Karpas-422 (cell line): ENCODE measurements around the gene STRA6. TPM values are rescaled to one million over a fixed set of nuclear protein-coding genes. Genes with fewer than 3 reads are reported as not detected.
A peak's percentile ranks its signal among the peaks of the same experiment; 100 is the strongest.

Experiments
- DNase-seq: peaks from one replicate; pipeline ENCODE4 v3.0.0-alpha.2; 2015
- H2AFZ ChIP-seq: fragments of 200-600 bp; sonication (generic); 2 replicates; pipeline ENCODE4 v1.6.1; 2014; ENCODE audit warnings: antibody characterized with exemption, low read length, mixed read lengths
- H3K27ac ChIP-seq: fragments of 200-600 bp; sonication (generic); 2 replicates; pipeline ENCODE4 v1.5.1; 2014; ENCODE audit warnings: mild to moderate bottlenecking, low read length, moderate library complexity
- H3K27me3 ChIP-seq: fragments of 200-600 bp; sonication (generic); 2 replicates; pipeline ENCODE4 v1.6.1; 2014; ENCODE audit warnings: low read length, mixed read lengths
- H3K36me3 ChIP-seq: fragments of 200-600 bp; sonication (generic); 2 replicates; pipeline ENCODE4 v1.6.1; 2014; ENCODE audit warnings: low read length, mixed read lengths; ENCODE audit not compliant: insufficient read depth
- H3K4me1 ChIP-seq: fragments of 200-600 bp; sonication (generic); 2 replicates; pipeline ENCODE4 v1.6.1; 2014; ENCODE audit warnings: mild to moderate bottlenecking, low read length, mixed read lengths
- H3K4me2 ChIP-seq: fragments of 200-600 bp; sonication (generic); 2 replicates; pipeline ENCODE4 v1.6.1; 2014; ENCODE audit warnings: low read length, low read depth, mild to moderate bottlenecking; ENCODE audit not compliant: poor library complexity, severe bottlenecking
- H3K4me3 ChIP-seq: fragments of 200-600 bp; sonication (generic); 2 replicates; pipeline ENCODE4 v1.5.1; 2014; ENCODE audit warnings: mild to moderate bottlenecking, antibody characterized with exemption, low read length, mixed read lengths
- H3K79me2 ChIP-seq: fragments of 200-600 bp; sonication (generic); 2 replicates; pipeline ENCODE4 v1.6.1; 2014; ENCODE audit warnings: mild to moderate bottlenecking, low read length, mixed read lengths
- H3K9ac ChIP-seq: fragments of 200-600 bp; sonication (generic); 2 replicates; pipeline ENCODE4 v1.6.0; 2014; ENCODE audit warnings: low read length
- H3K9me2 ChIP-seq: fragments of 200-600 bp; sonication (generic), shearing (Covaris generic); replicated peaks from 2 replicates; pipeline ENCODE4 v1.6.0; 2014; ENCODE audit warnings: mild to moderate bottlenecking, low read length, moderate library complexity; ENCODE audit not compliant: insufficient read depth
- H3K9me3 ChIP-seq: fragments of 300-700, 200-600 bp; sonication (generic); 2 replicates; pipeline ENCODE4 v1.6.1; 2014; ENCODE audit warnings: low read length, mixed read lengths
- H4K20me1 ChIP-seq: fragments of 200-600 bp; sonication (generic); 2 replicates; pipeline ENCODE4 v1.6.1; 2014; ENCODE audit warnings: mild to moderate bottlenecking, antibody characterized with exemption, low read length, low read depth; ENCODE audit not compliant: insufficient read depth
- total RNA-seq: library from RNA; depleted of rRNA; stranded (reverse); fragments of >200 nt; shearing (Covaris generic); gene quantifications from 2 replicates; pipeline ENCODE4 v1.2.3, GENCODE V29; 2014; ENCODE audit warnings: low replicate concordance

The STRA6 gene
- total RNA-seq, 1 experiment from 2014 or later = not detected

GRCh38 chr15:74231475-74231874, 28.9 kb upstream of the STRA6 start:
- Histone ChIP-seq H3K79me2 (no peaks in the 10 kb centered on the region), H3K9me3 (no peaks in the 10 kb centered on the region), H3K36me3 (no peaks in the 10 kb centered on the region), H3K27me3 (no peaks in the 10 kb centered on the region), H3K9me2 (no peaks in the 10 kb centered on the region), H3K27ac (no peak overlapping the region), H3K4me3 (no peak overlapping the region), H3K4me1 (no peaks in the 10 kb centered on the region), H3K9ac (no peak overlapping the region), H4K20me1 (no peaks in the 10 kb centered on the region), H3K4me2 (no peak overlapping the region), H2AFZ (no peak overlapping the region)
- DNase-seq = no peak

GRCh38 chr15:74229686-74230085, 27.1 kb upstream of the STRA6 start:
- no peak for DNase-seq
- H4K20me1 ChIP-seq = no peaks in the 10 kb centered on the region
- H3K9ac ChIP-seq = no peak overlapping the region
- H3K9me3 ChIP-seq = no peaks in the 10 kb centered on the region
- no peaks in the 10 kb centered on the region for H3K27me3 ChIP-seq
- no peaks in the 10 kb centered on the region for H3K79me2 ChIP-seq
- no peaks in the 10 kb centered on the region for H3K4me1 ChIP-seq
- H3K36me3 ChIP-seq = no peaks in the 10 kb centered on the region
- no peaks in the 10 kb centered on the region for H3K9me2 ChIP-seq
- H3K27ac ChIP-seq = no peak overlapping the region
- no peak overlapping the region for H3K4me2 ChIP-seq
- H3K4me3 ChIP-seq = no peak overlapping the region
- no peak overlapping the region for H2AFZ ChIP-seq

GRCh38 chr15:74228723-74229081, 26.1 kb upstream of the STRA6 start:
- H3K4me3 ChIP-seq = no peak overlapping the region
- no peaks in the 10 kb centered on the region for H3K36me3 ChIP-seq
- no peaks in the 10 kb centered on the region for H3K4me1 ChIP-seq
- DNase-seq = no peak
- H3K27me3 ChIP-seq = no peaks in the 10 kb centered on the region
- no peaks in the 10 kb centered on the region for H3K9me3 ChIP-seq
- no peaks in the 10 kb centered on the region for H3K79me2 ChIP-seq
- H4K20me1 ChIP-seq = 0 out of 2 replicates have a peak, but pooled peaks cover 3% of the 10 kb centered on the region
- no peak overlapping the region for H3K9ac ChIP-seq
- no peak overlapping the region for H2AFZ ChIP-seq
- no peak overlapping the region for H3K27ac ChIP-seq
- no peaks in the 10 kb centered on the region for H3K9me2 ChIP-seq
- H3K4me2 ChIP-seq = no peak overlapping the region

- no peak overlapping the region for H3K4me2 ChIP-seq
- no peaks in the 10 kb centered on the region for H3K36me3 ChIP-seq
- peak; percentile 26 for DNase-seq
- no peaks in the 10 kb centered on the region for H3K79me2 ChIP-seq
- no peaks in the 10 kb centered on the region for H3K4me1 ChIP-seq
- H2AFZ ChIP-seq = no peak overlapping the region
- no peaks in the 10 kb centered on the region for H3K9me3 ChIP-seq
- H3K27ac ChIP-seq = no peak overlapping the region
- no peaks in the 10 kb centered on the region for H3K9me2 ChIP-seq
- H3K9ac ChIP-seq = no peak overlapping the region
- H3K27me3 ChIP-seq = no peaks in the 10 kb centered on the region
- 0 out of 2 replicates have a peak, but pooled peaks cover 3% of the 10 kb centered on the region for H4K20me1 ChIP-seq
- H3K4me3 ChIP-seq = no peak overlapping the region
Observed at GRCh38 chr15:74227968-74228722, 25.6 kb upstream of the STRA6 start.

GRCh38 chr15:74226761-74227540, 24.4 kb upstream of the STRA6 start:
- Histone ChIP-seq H4K20me1 (0 out of 2 replicates have a peak, but pooled peaks cover 3% of the 10 kb centered on the region), H3K9ac (no peak overlapping the region), H3K27ac (no peak overlapping the region), H3K4me3 (no peak overlapping the region), H3K4me2 (no peak overlapping the region), H3K9me2 (no peaks in the 10 kb centered on the region), H3K36me3 (no peaks in the 10 kb centered on the region), H3K27me3 (no peaks in the 10 kb centered on the region), H3K79me2 (no peaks in the 10 kb centered on the region), H2AFZ (no peak overlapping the region), H3K4me1 (no peaks in the 10 kb centered on the region), H3K9me3 (no peaks in the 10 kb centered on the region)
- DNase-seq = no peak

GRCh38 chr15:74225928-74226327, 23.3 kb upstream of the STRA6 start:
- DNase-seq = no peak
- H2AFZ ChIP-seq = no peak overlapping the region
- H3K4me1 ChIP-seq = no peaks in the 10 kb centered on the region
- H3K79me2 ChIP-seq = no peaks in the 10 kb centered on the region
- H3K27me3 ChIP-seq = no peaks in the 10 kb centered on the region
- H3K27ac ChIP-seq = no peak overlapping the region
- no peaks in the 10 kb centered on the region for H3K9me3 ChIP-seq
- H3K9ac ChIP-seq = no peak overlapping the region
- H3K36me3 ChIP-seq = no peaks in the 10 kb centered on the region
- no peak overlapping the region for H3K4me3 ChIP-seq
- H3K4me2 ChIP-seq = no peak overlapping the region
- no peaks in the 10 kb centered on the region for H3K9me2 ChIP-seq
- 0 out of 2 replicates have a peak, but pooled peaks cover 3% of the 10 kb centered on the region for H4K20me1 ChIP-seq

- Histone ChIP-seq H3K27me3 (no peaks in the 10 kb centered on the region), H3K79me2 (no peaks in the 10 kb centered on the region), H3K36me3 (no peaks in the 10 kb centered on the region), H2AFZ (no peak overlapping the region), H4K20me1 (0 out of 2 replicates have a peak, but pooled peaks cover 3% of the 10 kb centered on the region), H3K9me3 (no peaks in the 10 kb centered on the region), H3K27ac (no peak overlapping the region), H3K4me1 (no peaks in the 10 kb centered on the region), H3K4me3 (no peak overlapping the region), H3K9me2 (no peaks in the 10 kb centered on the region), H3K4me2 (no peak overlapping the region), H3K9ac (no peak overlapping the region)
- no peak for DNase-seq
Observed at GRCh38 chr15:74222240-74223119, 19.9 kb upstream of the STRA6 start.
